ENCODE results near the gene PLXNA2. TPM values are rescaled to one million over a fixed set of nuclear protein-coding genes. Genes with fewer than 3 reads are reported as not detected.

Gene PLXNA2
- total RNA-seq, 1 donor from 2014 or later: 42.5 TPM

- no peak for DNase-seq
These were observed 253.2 kb downstream of the PLXNA2 start for GRCh38 chr1:207990876-207991582.

GRCh38 chr1:207990455-207990854 lies 253.7 kb downstream of the PLXNA2 start:
- DNase-seq: no peak

- DNase-seq: no peak
These were observed 255.6 kb downstream of the PLXNA2 start for GRCh38 chr1:207988326-207989165.

- DNase-seq: no peak
These were observed 257.0 kb downstream of the PLXNA2 start for GRCh38 chr1:207987164-207987563.

GRCh38 chr1:207985996-207986395 lies 258.2 kb downstream of the PLXNA2 start:
- no peak for DNase-seq

- no peak for DNase-seq
These were observed 259.2 kb downstream of the PLXNA2 start for GRCh38 chr1:207984831-207985572.

- DNase-seq: no peak
These were observed 261.0 kb downstream of the PLXNA2 start for GRCh38 chr1:207983044-207983635.

- no peak for DNase-seq
These were observed 262.2 kb downstream of the PLXNA2 start for GRCh38 chr1:207981976-207982375.

GRCh38 chr1:207978441-207978840 lies 265.7 kb downstream of the PLXNA2 start:
- DNase-seq: no peak

- no peak for DNase-seq
These were observed 266.3 kb downstream of the PLXNA2 start for GRCh38 chr1:207977876-207978275.

- DNase-seq: no peak
These were observed 270.2 kb downstream of the PLXNA2 start for GRCh38 chr1:207973898-207974568.

GRCh38 chr1:207972337-207972736 lies 271.8 kb downstream of the PLXNA2 start:
- no peak for DNase-seq

Small RNA genes lying within 50 kb of the gene (small RNA-seq; reads per million reads assigned to genes)
- not detected for gene AL606753.1 (ENCODE audit: low replicate concordance)
